B cell (primary cell): Measurements from ENCODE around the gene KRTAP3-1. TPM values are rescaled to one million over a fixed set of nuclear protein-coding genes. Genes with fewer than 3 reads are reported as not detected.

ENCODE experiments used
- ATAC-seq: fragments of 200-7000 bp; cut with Tn5 transposase; one replicate; pipeline ENCODE4 v1.10.0; 2021; ENCODE audit warnings: low read depth, mild to moderate bottlenecking, moderate number of reproducible peaks, moderate library complexity
- CTCF ChIA-PET: fragments of 350-600 bp; sonication (Branson Sonifier 250); formaldehyde crosslinking; loops from one replicate; lab custom pipeline; 2021; ENCODE audit warnings: antibody characterized with exemption, inconsistent platforms; lab: Charles Lee
- POLR2A ChIA-PET: fragments of 350-600 bp; sonication (Branson Sonifier 250); formaldehyde crosslinking; loops from one replicate; lab custom pipeline; 2021; ENCODE audit warnings: antibody characterized with exemption; lab: Charles Lee
- DNase-seq: peaks from one replicate; pipeline ENCODE4 v3.0.0; 2013
- H2AFZ ChIP-seq: 2 replicates; pipeline ENCODE4 v1.6.1; 2012; ENCODE audit warnings: mild to moderate bottlenecking, low read depth, low read length; ENCODE audit not compliant: insufficient read depth, poor library complexity, severe bottlenecking
- H3K27ac ChIP-seq, 2 donors: 1 replicate in 1 of 2; 2 replicates in 1 of 2; pipeline ENCODE4 v1.5.1; 2012 to 2013; ENCODE audit warnings: low read length in 2 of 2, mild to moderate bottlenecking in 2 of 2, moderate library complexity in 1 of 2
- H3K27me3 ChIP-seq, 4 experiments: fragments of 200-600 bp in 1 of 4; sonication (generic) in 1 of 4; replicated peaks in 1 of 4; 1 replicate in 2 of 4; 2 replicates in 2 of 4; pipeline versions ENCODE4 v1.6.1 to v1.7.0; 2013 to 2016; ENCODE audit warnings: low read length in 3 of 4, mild to moderate bottlenecking in 2 of 4, mixed read lengths in 1 of 4, moderate library complexity in 1 of 4; ENCODE audit not compliant: insufficient read depth in 4 of 4, control insufficient read depth in 3 of 4; ENCODE audit errors: control extremely low read depth in 1 of 4
- H3K36me3 ChIP-seq, 2 experiments: replicated peaks in 1 of 2; 1 replicate in 1 of 2; 2 replicates in 1 of 2; pipeline versions ENCODE4 v1.6.1 to v1.7.1; 2013; ENCODE audit warnings: low read length in 1 of 2; ENCODE audit not compliant: insufficient read depth in 2 of 2, control insufficient read depth in 1 of 2; ENCODE audit errors: control extremely low read depth in 1 of 2, extremely low read depth in 1 of 2
- H3K4me1 ChIP-seq, 2 donors: fragments of 200-600 bp in 1 of 2; sonication (generic) in 1 of 2; 1 replicate in 1 of 2; 2 replicates in 1 of 2; pipeline versions ENCODE4 v1.5.1 to v1.6.1; 2013 to 2017; ENCODE audit warnings: low read length in 2 of 2; ENCODE audit not compliant: control insufficient read depth in 2 of 2, insufficient read depth in 2 of 2
- H3K4me2 ChIP-seq: replicated peaks from 2 replicates; pipeline ENCODE3; 2012; ENCODE audit warnings: mild to moderate bottlenecking, low read depth, low read length; ENCODE audit not compliant: poor library complexity, severe bottlenecking
- H3K4me3 ChIP-seq, 5 experiments: fragments of 200-600 bp in 1 of 5; sonication (generic) in 1 of 5; 1 replicate in 3 of 5; 2 replicates in 2 of 5; pipeline versions ENCODE4 v1.5.1 to v1.7.0; 2011 to 2016; ENCODE audit warnings: low read length in 4 of 5, mild to moderate bottlenecking in 4 of 5, low read depth in 2 of 5, control low read depth in 1 of 5, moderate library complexity in 1 of 5; ENCODE audit not compliant: insufficient read depth in 1 of 5; ENCODE audit errors: control extremely low read depth in 1 of 5, extremely low read depth in 1 of 5
- H3K79me2 ChIP-seq: fragments of 200-600 bp; sonication (generic); one replicate; pipeline ENCODE4 v1.6.0; 2016; ENCODE audit warnings: low read length; ENCODE audit not compliant: control insufficient read depth, insufficient read depth
- H3K9ac ChIP-seq: fragments of 200-600 bp; sonication (generic); 2 replicates; pipeline ENCODE4 v1.6.1; 2017; ENCODE audit warnings: mild to moderate bottlenecking, low read length, moderate library complexity
- H3K9me3 ChIP-seq, 3 donors: one replicate each; pipeline versions ENCODE4 v1.6.1 to v1.7.1; 2013; ENCODE audit warnings: low read length in 2 of 3; ENCODE audit not compliant: control insufficient read depth in 2 of 3, insufficient read depth in 1 of 3; ENCODE audit errors: control extremely low read depth in 1 of 3
- H4K20me1 ChIP-seq: 2 replicates; pipeline ENCODE4 v1.6.0; 2012; ENCODE audit warnings: mild to moderate bottlenecking, low read length; ENCODE audit not compliant: insufficient read depth, control insufficient read depth, poor library complexity, severe bottlenecking
- H3K27ac Mint-ChIP-seq: one replicate; pipeline ENCODE4 v1.8.0; 2021; ENCODE audit warnings: mixed read lengths
- H3K27me3 Mint-ChIP-seq: one replicate; pipeline ENCODE4 v1.8.0; 2021; ENCODE audit warnings: mixed read lengths
- H3K4me1 Mint-ChIP-seq: one replicate; pipeline ENCODE4 v1.8.0; 2021; ENCODE audit warnings: mixed read lengths
- H3K4me3 Mint-ChIP-seq: one replicate; pipeline ENCODE4 v1.8.0; 2021; ENCODE audit warnings: mixed read lengths
- H3K9me3 Mint-ChIP-seq: one replicate; pipeline ENCODE4 v1.8.0; 2022; ENCODE audit warnings: mixed read lengths; ENCODE audit not compliant: insufficient read depth
- CTCF ChIP-seq: fragments of 200-600 bp; IDR thresholded peaks from one replicate; pipeline ENCODE4 v1.8.0; 2022; ENCODE audit warnings: antibody characterized with exemption, mild to moderate bottlenecking
- EZH2 ChIP-seq: IDR thresholded peaks from 2 replicates; pipeline ENCODE4 v1.6.1; 2012; ENCODE audit warnings: borderline replicate concordance, low read depth, mild to moderate bottlenecking, moderate library complexity, low read length; ENCODE audit not compliant: insufficient read depth, poor library complexity, severe bottlenecking
- WGBS: methylation state at CpG from one replicate; pipeline ENCODE4 v1.1.5; 2013; ENCODE audit warnings: missing lambda C conversion rate; ENCODE audit not compliant: insufficient coverage; 5-methylcytosine and 5-hydroxymethylcytosine counted together
- intact Hi-C: fragments of 100-400 bp; cut with micrococcal nuclease; formaldehyde crosslinking; loops from one replicate; pipeline ENCODE4 v1.10.0; 2022
- polyA plus RNA-seq: library from polyadenylated mRNA; depleted of rRNA; stranded (reverse); fragments of >200 nt; gene quantifications from 2 replicates; pipeline ENCODE4 v1.2.3, GENCODE V29; 2012
- total RNA-seq, 2 donors: library from RNA; stranded (reverse); fragments of 120-200 nt in 1 of 2; gene quantifications; 1 replicate in 1 of 2; 2 replicates in 1 of 2; pipeline versions ENCODE4 v1.2.3 to v1.2.4, GENCODE V29; 2013 to 2022

The KRTAP3-1 gene
- total and polyA plus RNA-seq, 2 donors (not counting 1 experiment from before 2014, with no cell fraction given): not detected

DNA sequence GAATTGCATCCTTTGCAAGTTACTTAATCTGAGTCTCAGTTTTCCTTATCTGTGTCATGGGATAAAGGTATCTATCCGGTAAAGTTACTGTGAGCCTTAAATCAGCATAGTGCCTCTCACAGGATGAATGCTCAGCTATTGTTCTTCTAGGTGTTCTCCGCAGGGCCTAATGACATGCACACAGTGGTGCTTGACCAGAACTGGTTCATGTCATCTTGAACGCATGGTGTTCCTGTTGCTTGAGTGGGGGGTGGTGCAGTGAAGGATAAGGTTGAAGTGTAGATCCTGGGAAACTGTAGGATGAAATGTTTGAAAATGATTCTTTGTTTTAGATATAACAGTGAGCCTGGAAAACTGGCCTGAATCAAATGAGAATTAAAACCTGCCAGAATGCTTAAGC is 28.8 kb downstream of the KRTAP3-1 start:
- ChIA-PET POLR2A (no interaction called here), CTCF (no interaction called here)
- peaks cover 0 to 29% (median 14%) of the 10 kb centered on the region in 4 experiments for H3K27me3 ChIP-seq
- TF ChIP-seq CTCF (no peak), EZH2 (no peak)
- no peak overlapping the region for H3K4me2 ChIP-seq
- H3K4me3 ChIP-seq: no peak overlapping the region
- Mint-ChIP-seq H3K4me3 (no peak overlapping the region), H3K9me3 (no peaks in the 10 kb centered on the region), H3K4me1 (no peaks in the 10 kb centered on the region), H3K27me3 (peaks cover 44% of the 10 kb centered on the region), H3K27ac (no peak overlapping the region)
- H2AFZ ChIP-seq: no peak overlapping the region
- intact Hi-C loops: no loop called here
- no peak overlapping the region for H3K9ac ChIP-seq
- 84% methylated on average over 3 of the region's 3 CpGs for WGBS
- no peaks in the 10 kb centered on the region for H3K36me3 ChIP-seq
- ATAC-seq (no peak), DNase-seq (no peak)
- H3K4me1 ChIP-seq: no peaks in the 10 kb centered on the region
- H3K79me2 ChIP-seq: no peaks in the 10 kb centered on the region
- H3K27ac ChIP-seq: no peak overlapping the region
- H4K20me1 ChIP-seq: no peaks in the 10 kb centered on the region
- H3K9me3 ChIP-seq: peaks cover 0 to 3% (median 0%) of the 10 kb centered on the region in 3 donors

GRCh38 chr17:40978575-40979151 is 30.3 kb downstream of the KRTAP3-1 start:
- WGBS: 89% methylated on average over 13 of the region's 13 CpGs

More at GRCh38 chr17:40978575-40979151, 30.3 kb downstream of the KRTAP3-1 start:
- Histone ChIP-seq H2AFZ (no peak overlapping the region), H3K79me2 (no peaks in the 10 kb centered on the region), H3K9ac (no peak overlapping the region), H3K27ac (no peak overlapping the region), H3K9me3 (no peaks in the 10 kb centered on the region), H4K20me1 (no peaks in the 10 kb centered on the region), H3K4me2 (no peak overlapping the region), H3K4me1 (no peaks in the 10 kb centered on the region), H3K36me3 (no peaks in the 10 kb centered on the region), H3K27me3 (peaks cover 0 to 19% (median 10%) of the 10 kb centered on the region in 4 experiments), H3K4me3 (no peak overlapping the region)
- Mint-ChIP-seq H3K4me3 (no peak overlapping the region), H3K27ac (no peak overlapping the region), H3K4me1 (no peaks in the 10 kb centered on the region), H3K9me3 (no peaks in the 10 kb centered on the region), H3K27me3 (peaks cover 39% of the 10 kb centered on the region)
- ChIA-PET CTCF (no interaction called here), POLR2A (no interaction called here)
- intact Hi-C loops: no loop called here
- no peak for DNase-seq
- no peak for TF ChIP-seq EZH2
- TF ChIP-seq CTCF: no peak
- ATAC-seq: no peak
